Medulla oblongata (tissue), 1 donor: ENCODE results near the gene LRRC8B.

ENCODE experiments used
- DNase-seq: peaks from one replicate; pipeline ENCODE4 v3.0.0-alpha.2; 2015; ENCODE audit errors: extremely low spot score

Gene LRRC8B

GRCh38 chr1:89632657-89633247 lies 108.1 kb downstream of the LRRC8B start, which contains the start of gene LRRC8C:
LRRC8C (plus strand) TSS chr1:89633120; CDS start chr1:89686474, 53,354 bp downstream.
- peak; percentile 81 for DNase-seq

GRCh38 chr1:89633248-89633799 lies 108.7 kb downstream of the LRRC8B start:
- peak; percentile 43 for DNase-seq

GRCh38 chr1:89633800-89634625 lies 109.4 kb downstream of the LRRC8B start:
- peak; percentile 43 for DNase-seq

GRCh38 chr1:89635825-89636815 lies 111.5 kb downstream of the LRRC8B start:
- no peak for DNase-seq

- DNase-seq = no peak
Measured at GRCh38 chr1:89637496-89637895, 112.9 kb downstream of the LRRC8B start.

- no peak for DNase-seq
Measured at GRCh38 chr1:89640440-89640839, 115.8 kb downstream of the LRRC8B start.

- DNase-seq = no peak
Measured at GRCh38 chr1:89641781-89642180, 117.2 kb downstream of the LRRC8B start.

- DNase-seq = no peak
Measured at GRCh38 chr1:89643577-89643976, 118.9 kb downstream of the LRRC8B start.

GRCh38 chr1:89644119-89644814 lies 119.6 kb downstream of the LRRC8B start:
- DNase-seq = no peak

- DNase-seq = no peak
Measured at GRCh38 chr1:89646259-89646658, 121.6 kb downstream of the LRRC8B start.
